AG04450 (cell line): Measurements from ENCODE around the gene GPX6. TPM values are rescaled to one million over a fixed set of nuclear protein-coding genes. Genes with fewer than 3 reads are reported as not detected.
"Not testable (repeated sequence)": the region's sequence is repeated elsewhere in the genome, so short reads cannot be mapped to it uniquely, and the experiment has no call there.

ENCODE experiments used
- CTCF ChIA-PET: fragments of 300-600, 350-600 bp; formaldehyde crosslinking; extraction: SDS; loops from one replicate; lab custom pipeline; 2022; ENCODE audit warnings: antibody characterized with exemption, inconsistent platforms; lab: Charles Lee
- POLR2A ChIA-PET: fragments of 350-600 bp; formaldehyde crosslinking; extraction: SDS; loops from one replicate; lab custom pipeline; 2021; ENCODE audit warnings: antibody characterized with exemption, inconsistent platforms; lab: Yijun Ruan, JAX
- DNase-seq: peaks from one replicate; pipeline ENCODE4 v3.0.0-alpha.2; 2011; ENCODE audit warnings: low read depth, low spot score
- H3K27ac ChIP-seq: one replicate; pipeline ENCODE4 v1.5.1; 2012; ENCODE audit warnings: low read depth, low read length, control low read depth
- H3K27me3 ChIP-seq: one replicate; pipeline ENCODE4 v1.6.0; 2012; ENCODE audit warnings: low read length; ENCODE audit not compliant: control insufficient read depth, insufficient read depth
- H3K4me3 ChIP-seq: 2 replicates; pipeline ENCODE4 v1.5.1; 2011; ENCODE audit warnings: mild to moderate bottlenecking, low read depth, low read length, control low read depth
- H3K9me3 ChIP-seq: 2 replicates; pipeline ENCODE4 v1.5.1; 2012; ENCODE audit warnings: low read length; ENCODE audit not compliant: control insufficient read depth, insufficient read depth
- polyA plus RNA-seq: library from polyadenylated mRNA; depleted of rRNA; stranded (reverse); fragments of >200 nt; gene quantifications from 2 replicates; pipeline ENCODE4 v1.2.3, GENCODE V29; 2011
- TF ChIP-seq, protein P1 (sequence below): IDR thresholded peaks from 2 replicates; pipeline ENCODE4 v1.5.1; 2011; ENCODE audit warnings: low read depth, low read length, control low read depth, inconsistent platforms

Gene GPX6
- polyA plus RNA-seq, 1 experiment = not detected

DNA sequence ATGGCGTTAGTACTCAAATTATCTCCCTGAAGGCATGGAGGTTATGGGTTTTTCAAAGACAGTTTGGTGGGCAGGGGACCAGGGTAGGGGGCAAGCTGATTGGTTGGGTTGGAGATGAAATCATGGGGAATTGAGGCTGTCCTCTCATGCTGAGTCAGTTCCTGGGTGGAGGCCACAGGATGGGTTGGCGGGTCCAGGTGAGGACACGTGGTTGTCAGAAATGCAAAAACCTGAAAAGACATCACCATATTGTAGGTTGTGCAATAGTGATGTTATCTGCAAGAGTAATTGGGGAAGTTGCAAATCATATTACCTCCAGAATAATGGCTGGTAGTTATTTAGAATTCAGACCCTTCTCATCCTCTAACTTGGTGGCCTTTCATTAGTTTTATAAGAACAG, 30.1 kb downstream of the GPX6 start:
- no peak for DNase-seq
- ChIA-PET CTCF (no interaction called here), POLR2A (no interaction called here)
- Histone ChIP-seq H3K4me3 (no peak overlapping the region), H3K9me3 (no peaks in the 10 kb centered on the region), H3K27ac (no peak overlapping the region), H3K27me3 (no peaks in the 10 kb centered on the region)
- TF ChIP-seq, protein P1, sequence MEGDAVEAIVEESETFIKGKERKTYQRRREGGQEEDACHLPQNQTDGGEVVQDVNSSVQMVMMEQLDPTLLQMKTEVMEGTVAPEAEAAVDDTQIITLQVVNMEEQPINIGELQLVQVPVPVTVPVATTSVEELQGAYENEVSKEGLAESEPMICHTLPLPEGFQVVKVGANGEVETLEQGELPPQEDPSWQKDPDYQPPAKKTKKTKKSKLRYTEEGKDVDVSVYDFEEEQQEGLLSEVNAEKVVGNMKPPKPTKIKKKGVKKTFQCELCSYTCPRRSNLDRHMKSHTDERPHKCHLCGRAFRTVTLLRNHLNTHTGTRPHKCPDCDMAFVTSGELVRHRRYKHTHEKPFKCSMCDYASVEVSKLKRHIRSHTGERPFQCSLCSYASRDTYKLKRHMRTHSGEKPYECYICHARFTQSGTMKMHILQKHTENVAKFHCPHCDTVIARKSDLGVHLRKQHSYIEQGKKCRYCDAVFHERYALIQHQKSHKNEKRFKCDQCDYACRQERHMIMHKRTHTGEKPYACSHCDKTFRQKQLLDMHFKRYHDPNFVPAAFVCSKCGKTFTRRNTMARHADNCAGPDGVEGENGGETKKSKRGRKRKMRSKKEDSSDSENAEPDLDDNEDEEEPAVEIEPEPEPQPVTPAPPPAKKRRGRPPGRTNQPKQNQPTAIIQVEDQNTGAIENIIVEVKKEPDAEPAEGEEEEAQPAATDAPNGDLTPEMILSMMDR = no peak

DNA sequence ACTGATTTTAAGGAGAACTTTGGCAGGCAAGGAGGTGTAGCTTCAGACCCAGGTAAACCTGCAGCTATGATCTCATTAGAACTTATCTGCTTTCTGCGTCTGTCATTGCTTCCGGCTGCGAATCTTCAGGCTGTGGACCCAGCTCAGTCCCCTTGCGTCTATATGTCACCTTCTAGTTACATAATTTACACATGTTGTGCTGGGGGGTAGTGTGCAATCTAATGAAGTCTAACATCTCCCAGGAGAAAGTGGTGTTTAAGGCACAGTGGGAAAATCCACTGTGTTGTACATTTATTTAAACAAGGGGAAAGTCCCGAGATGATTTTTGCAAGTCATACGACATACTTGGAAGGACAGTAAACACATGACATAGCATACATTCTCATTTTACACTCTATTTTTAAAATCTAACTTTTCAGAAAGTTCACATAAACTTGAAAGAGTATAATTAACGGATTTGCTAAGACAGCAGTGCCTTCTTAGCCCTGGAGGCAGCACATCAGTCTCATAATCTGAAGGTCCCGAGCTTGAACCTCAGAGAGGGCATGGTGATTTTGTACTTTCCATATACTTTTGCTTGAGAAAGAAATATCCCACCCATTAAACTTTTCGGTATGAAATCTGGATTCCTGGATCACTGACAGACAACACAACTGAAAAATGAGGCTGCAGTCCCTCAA, 35.2 kb downstream of the GPX6 start:
- DNase-seq = no peak
- Histone ChIP-seq H3K27me3 (peaks cover 2% of the 10 kb centered on the region), H3K27ac (no peak overlapping the region), H3K9me3 (no peaks in the 10 kb centered on the region), H3K4me3 (no peak overlapping the region)
- POLR2A ChIA-PET = no interaction called here
- TF ChIP-seq, protein P1 = no peak
- CTCF ChIA-PET = no interaction called here

DNA sequence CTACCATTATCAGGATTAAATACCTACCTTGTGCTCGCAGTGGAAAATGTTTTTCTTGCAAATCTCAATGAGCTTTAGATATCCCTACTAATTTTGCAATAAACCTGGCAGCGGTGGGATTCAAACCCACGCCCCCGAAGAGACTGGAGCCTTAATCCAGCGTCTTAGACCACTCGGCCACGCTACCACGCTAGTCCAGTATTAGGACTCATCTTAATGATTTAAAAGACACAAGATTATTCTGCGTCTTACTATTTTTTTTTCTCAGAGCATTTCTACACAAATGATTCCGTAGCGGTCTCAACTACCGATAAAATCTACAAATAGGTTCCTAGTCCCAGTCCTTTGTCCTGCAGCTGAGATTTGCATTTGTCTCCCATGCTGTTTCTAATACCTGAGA, 37.1 kb downstream of the GPX6 start:
- no peak for DNase-seq
- POLR2A ChIA-PET = no interaction called here
- TF ChIP-seq, protein P1 = no peak
- H3K27me3 ChIP-seq = peaks cover 2% of the 10 kb centered on the region
- H3K27ac ChIP-seq = no peak overlapping the region
- CTCF ChIA-PET = no interaction called here
- no peak overlapping the region; the same call in 1 of the 2 replicates for H3K4me3 ChIP-seq
- H3K9me3 ChIP-seq = no peaks in the 10 kb centered on the region

DNA sequence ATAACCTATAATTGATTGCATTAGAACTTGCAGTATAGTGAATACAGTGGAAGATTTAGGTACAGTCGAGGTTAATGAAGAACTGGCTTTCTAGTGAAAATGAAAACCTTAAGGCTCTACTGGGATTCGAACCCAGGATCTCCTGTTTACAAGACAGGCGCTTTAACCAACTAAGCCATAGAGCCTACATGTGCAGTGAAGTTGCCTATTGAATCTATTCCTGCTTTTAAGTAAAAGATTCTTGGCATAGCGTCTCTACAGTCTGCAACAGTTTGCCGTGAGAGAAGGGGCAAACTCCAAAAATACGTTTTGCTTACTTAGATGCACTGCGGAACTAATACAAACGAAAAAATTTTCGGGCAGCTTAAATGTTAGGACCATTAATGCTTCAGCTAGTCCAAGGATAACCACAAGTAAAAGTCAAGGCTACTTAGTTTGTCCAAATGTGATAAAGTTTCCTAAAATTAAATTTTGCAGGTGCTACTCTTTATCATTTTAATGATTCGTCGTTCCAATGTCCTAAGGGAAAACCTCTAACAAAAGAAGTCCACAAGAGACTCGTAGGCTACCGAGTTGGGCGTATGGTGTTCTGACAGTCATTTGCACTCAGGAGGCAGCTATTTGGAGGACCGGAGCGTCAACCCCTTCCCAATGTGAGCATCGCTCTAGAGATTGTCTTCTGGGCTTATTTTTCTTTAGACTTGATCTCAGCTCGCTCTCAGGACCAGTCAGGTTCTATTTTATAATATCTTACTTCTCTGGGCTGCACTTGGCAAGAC, 41.0 kb downstream of the GPX6 start:
- POLR2A ChIA-PET = no interaction called here
- Histone ChIP-seq H3K27ac (no peak overlapping the region), H3K4me3 (peak overlapping the region; percentile 58), H3K9me3 (no peaks in the 10 kb centered on the region), H3K27me3 (peaks cover 2% of the 10 kb centered on the region)
- CTCF ChIA-PET = no interaction called here
- TF ChIP-seq, protein P1 = no peak
- DNase-seq = peak; percentile 67

DNA sequence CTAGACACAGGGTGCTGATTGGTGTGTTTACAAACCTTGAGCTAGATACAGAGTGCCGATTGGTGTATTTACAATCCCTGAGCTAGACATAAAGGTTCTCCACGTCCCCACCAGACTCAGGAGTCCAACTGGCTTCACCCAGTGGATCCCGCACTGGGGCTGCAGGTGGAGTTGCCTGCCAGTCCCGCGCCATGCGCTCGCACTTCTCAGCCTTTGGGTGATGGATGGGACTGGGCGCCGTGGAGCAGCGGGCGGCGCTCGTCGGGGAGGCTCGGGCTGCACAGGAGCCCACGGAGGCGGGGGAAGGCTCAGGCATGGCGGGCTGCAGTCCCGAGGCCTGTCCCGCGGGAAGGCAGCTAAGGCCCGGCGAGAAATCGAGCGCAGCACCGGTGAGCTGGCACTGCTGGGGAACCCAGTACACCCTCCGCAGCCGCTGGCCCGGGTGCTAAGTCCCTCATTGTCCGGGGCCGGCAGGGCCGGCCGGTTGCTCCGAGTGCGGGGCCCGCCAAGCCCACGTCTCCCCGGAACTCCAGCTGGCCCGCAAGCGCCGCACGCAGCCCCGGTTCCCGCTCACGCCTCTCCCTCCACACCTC, 46.3 kb downstream of the GPX6 start:
- H3K27ac ChIP-seq, POLR2A ChIA-PET, H3K27me3 ChIP-seq, H3K9me3 ChIP-seq, DNase-seq, H3K4me3 ChIP-seq, CTCF ChIA-PET: not testable (repeated sequence)
